Esophagus squamous epithelium (tissue), 5 donors: ENCODE data around the gene CDHR5. TPM values are rescaled to one million over a fixed set of nuclear protein-coding genes. Genes with fewer than 3 reads are reported as not detected.

Source experiments
- DNase-seq: peaks from one replicate; lab custom pipeline; 2025; lab: John Stamatoyannopoulos, UW
- H3K27ac ChIP-seq, 4 donors: fragments of 200-600 bp; sonication (generic); one replicate each; pipeline ENCODE4 v1.5.1; 2016 to 2019; ENCODE audit warnings: mild to moderate bottlenecking in 1 of 4
- H3K27me3 ChIP-seq, 4 donors: fragments of 200-600 bp; sonication (generic); 1 replicate in 3 of 4; 2 replicates in 1 of 4; pipeline versions ENCODE4 v1.5.1 to v1.6.0; 2017 to 2021; ENCODE audit warnings: antibody characterized with exemption in 1 of 4
- H3K36me3 ChIP-seq, 3 donors: fragments of 200-600 bp; sonication (generic); one replicate each; pipeline ENCODE4 v1.5.1; 2016 to 2019
- H3K4me1 ChIP-seq, 3 donors: fragments of 200-600 bp; sonication (generic); one replicate each; pipeline ENCODE4 v1.5.1; 2017 to 2019
- H3K4me3 ChIP-seq, 4 donors: fragments of 200-600 bp; sonication (generic); 1 replicate in 3 of 4; 2 replicates in 1 of 4; pipeline ENCODE4 v1.5.1; 2016 to 2019; ENCODE audit warnings: mild to moderate bottlenecking in 2 of 4, moderate library complexity in 1 of 4
- H3K9me3 ChIP-seq, 3 donors: fragments of 200-600 bp; sonication (generic); one replicate each; pipeline ENCODE4 v1.5.1; 2016 to 2019
- CTCF ChIP-seq, 6 experiments: fragments of 450-650 bp in 4 of 6; fragments of 200-600 bp in 2 of 6; sonication (generic) in 2 of 6; IDR thresholded peaks; one replicate each; pipeline ENCODE4 v1.5.1; 2016 to 2019; ENCODE audit warnings: antibody characterized with exemption in 6 of 6, mild to moderate bottlenecking in 4 of 6, moderate library complexity in 4 of 6
- POLR2A ChIP-seq, 4 donors: fragments of 450-650 bp; IDR thresholded peaks; one replicate each; pipeline ENCODE4 v1.6.1; 2017; ENCODE audit warnings: antibody characterized with exemption in 4 of 4, mild to moderate bottlenecking in 4 of 4, moderate library complexity in 3 of 4
- WGBS, 2 donors: methylation state at CpG; one replicate each; pipeline ENCODE4 v1.1.5; 2018; 5-methylcytosine and 5-hydroxymethylcytosine counted together
- intact Hi-C: fragments of 100-400 bp; cut with DNase I; formaldehyde crosslinking; loops from one replicate; pipeline ENCODE4 v1.15.0; 2022
- total RNA-seq, 4 donors: library from RNA; depleted of rRNA; stranded (reverse); fragments of >200 nt; gene quantifications; one replicate each; pipeline ENCODE4 v1.1.0, GENCODE V29; 2016
- donor health status: DM: yes; HTN: yes; CAD: no.

CDHR5 gene
- total RNA-seq, 4 donors from 2014 or later = not detected

DNA sequence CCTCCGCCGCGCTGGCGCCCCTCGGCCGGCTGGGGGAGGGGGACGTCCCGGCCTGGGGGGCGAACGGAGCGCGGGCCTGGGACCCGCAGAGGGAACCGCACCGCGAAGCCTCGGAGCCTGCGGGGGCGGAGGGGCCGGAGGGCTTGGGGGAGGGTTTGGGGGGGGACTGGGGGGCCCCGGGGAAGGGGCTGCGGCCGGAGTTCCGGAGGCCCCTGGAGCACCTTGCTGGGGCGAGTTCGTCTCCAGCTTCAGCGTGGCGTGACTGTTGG is 2.5 kb upstream of the CDHR5 start:
- 42 to 91% methylated on average over 4 to 10 of the region's 28 CpGs for WGBS, 2 donors
- intact Hi-C loops = no loop called here
- Histone ChIP-seq H3K27me3 (peaks cover 0 to 44% (median 2%) of the 10 kb centered on the region in 4 donors), H3K4me3 (peak overlapping the region in 2 of 4 donors; percentile 13 to 23), H3K27ac (no peak overlapping the region), H3K36me3 (peaks cover 0 to 22% (median 0%) of the 10 kb centered on the region in 3 donors), H3K9me3 (no peaks in the 10 kb centered on the region), H3K4me1 (peaks cover 3 to 23% (median 7%) of the 10 kb centered on the region in 3 donors)
- DNase-seq = no peak
- TF ChIP-seq POLR2A (IDR thresholded peaks at IDR 0.05) (no peak), CTCF (IDR thresholded peaks at IDR 0.05) (no peak)

- intact Hi-C loops = no loop called here
- WGBS, 2 donors = 25% methylated on average over 9 of the region's 72 CpGs; no CpG with 5 or more reads in 1 of the 2 donors
- H3K4me1 ChIP-seq = peaks cover 3 to 23% (median 7%) of the 10 kb centered on the region in 3 donors
- H3K27me3 ChIP-seq = peaks cover 0 to 44% (median 2%) of the 10 kb centered on the region in 4 donors
- TF ChIP-seq POLR2A (IDR thresholded peaks at IDR 0.05) (no peak), CTCF (IDR thresholded peaks at IDR 0.05) (no peak)
- no peaks in the 10 kb centered on the region for H3K9me3 ChIP-seq
- no peak for DNase-seq
- peak within 1 kb of the TSS in 2 of 4 donors; percentile 13 to 23 for H3K4me3 ChIP-seq
- no peak within 1 kb of the TSS for H3K27ac ChIP-seq
- H3K36me3 ChIP-seq = peaks cover 0 to 24% (median 0%) of the 10 kb centered on the region in 3 donors
Measured at GRCh38 chr11:626475-627307, 1.9 kb upstream of the CDHR5 start, which contains the start of gene SCT. Gene SCT, minus strand, starts transcription at chr11:627181. Its CDS starts 38 bp downstream, at chr11:627143.

DNA sequence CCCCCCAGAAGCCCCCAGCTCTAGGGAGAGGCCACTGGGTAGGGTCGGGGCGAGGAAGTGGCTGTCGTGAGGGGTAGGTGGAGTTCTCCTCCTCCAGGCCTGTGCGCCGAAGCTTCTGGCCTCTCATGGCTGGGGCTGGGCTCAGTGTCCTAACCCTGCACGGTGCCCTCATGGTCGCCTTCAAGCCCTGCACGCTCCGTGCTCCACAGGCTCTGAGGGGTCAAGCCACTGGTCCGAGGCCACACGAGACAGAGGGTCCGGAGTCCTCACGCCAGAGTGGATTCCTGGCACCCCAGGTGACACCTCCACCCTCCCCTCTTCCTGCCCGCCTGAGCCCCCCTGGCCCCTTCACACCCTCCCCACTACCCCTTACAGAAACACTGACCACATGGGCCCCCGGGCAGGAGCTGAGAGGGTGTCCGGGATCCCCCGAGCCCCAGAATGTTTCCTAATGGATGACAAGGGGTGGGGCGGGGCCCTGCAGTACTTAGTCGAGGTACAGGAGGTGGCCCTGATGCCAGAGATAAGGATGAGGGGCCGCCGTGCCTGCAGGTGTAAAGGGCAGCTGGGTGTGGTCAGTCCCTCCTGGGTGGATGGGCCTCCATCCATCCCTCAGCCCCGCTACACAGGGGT is 997 bp upstream of the CDHR5 start:
- WGBS, 2 donors = 50 to 90% methylated on average over 2 of the region's 22 CpGs
- peaks cover 0 to 44% (median 2%) of the 10 kb centered on the region in 4 donors for H3K27me3 ChIP-seq
- peaks cover 0 to 30% (median 0%) of the 10 kb centered on the region in 3 donors for H3K36me3 ChIP-seq
- H3K4me1 ChIP-seq = peaks cover 3 to 23% (median 7%) of the 10 kb centered on the region in 3 donors
- H3K4me3 ChIP-seq = no peak overlapping the region
- TF ChIP-seq CTCF (IDR thresholded peaks at IDR 0.05) (no peak), POLR2A (IDR thresholded peaks at IDR 0.05) (no peak)
- no peaks in the 10 kb centered on the region for H3K9me3 ChIP-seq
- no peak overlapping the region for H3K27ac ChIP-seq
- intact Hi-C loops = no loop called here
- DNase-seq = no peak

DNA sequence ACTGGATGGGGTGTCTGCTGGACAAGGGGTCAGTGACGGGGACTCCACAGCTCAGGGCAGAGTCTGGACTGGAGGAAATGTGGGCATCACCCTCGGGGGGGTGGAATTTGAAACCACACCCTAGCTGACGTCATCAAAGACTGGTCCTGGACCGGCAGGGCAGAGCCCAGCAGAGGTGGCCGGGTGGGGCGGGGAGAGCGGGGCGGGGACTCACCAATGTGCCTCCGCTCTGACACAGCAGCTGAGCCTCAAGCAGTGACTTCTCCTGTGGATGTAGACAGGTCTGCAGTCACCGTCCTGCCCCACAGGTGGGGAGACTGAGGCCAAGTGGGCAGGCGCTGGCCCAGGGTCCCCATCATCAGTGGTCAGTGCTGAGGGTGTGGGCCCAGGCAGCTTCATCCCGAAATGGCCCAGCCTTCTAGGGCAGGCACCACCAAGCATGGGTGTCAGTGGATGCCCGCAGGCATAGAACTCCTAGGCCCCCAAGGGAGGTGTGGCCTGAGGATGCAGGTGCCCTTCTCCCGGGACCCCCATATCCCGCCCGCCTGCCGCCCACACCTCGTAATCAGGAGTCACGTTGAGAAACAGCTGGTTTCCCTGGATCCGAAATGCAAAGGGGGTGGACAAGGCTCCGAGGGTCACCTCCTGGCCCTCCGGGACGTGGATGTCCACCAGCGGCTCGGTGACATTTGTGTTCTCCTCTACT is 603 bp downstream of the CDHR5 start:
- H3K36me3 ChIP-seq = peaks cover 0 to 41% (median 0%) of the 10 kb centered on the region in 3 donors
- no peak for DNase-seq
- no peaks in the 10 kb centered on the region for H3K9me3 ChIP-seq
- peak overlapping the region in 1 of 4 donors; percentile 2 for H3K27ac ChIP-seq
- intact Hi-C loops = no loop called here
- WGBS, 2 donors = 63 to 77% methylated on average over 6 to 10 of the region's 25 CpGs
- H3K4me3 ChIP-seq = no peak overlapping the region
- H3K27me3 ChIP-seq = peaks cover 0 to 44% (median 2%) of the 10 kb centered on the region in 4 donors
- peaks cover 3 to 23% (median 7%) of the 10 kb centered on the region in 3 donors for H3K4me1 ChIP-seq
- no peak for TF ChIP-seq CTCF (IDR thresholded peaks at IDR 0.05)
- no peak for TF ChIP-seq POLR2A (IDR thresholded peaks at IDR 0.05)
